Measurements from ENCODE around the gene POLR2E.

POLR2E gene

GRCh38 chr19:1082165-1082927, 12.8 kb downstream of the POLR2E start:
- H3K27ac Mint-ChIP-seq: peak overlapping the region; percentile 83 to 97
- ATAC-seq (replicated peaks) (peak; percentile 78), DNase-seq (peak; percentile 71 to 79 (median 73))
- no peaks in the 10 kb centered on the region for H3K27me3 Mint-ChIP-seq
- peak overlapping the region; percentile 51 to 78 for H3K4me3 Mint-ChIP-seq
- H3K4me1 Mint-ChIP-seq (ENCODE audit: low read depth in 2 of 2): peaks cover 15 to 32% of the 10 kb centered on the region in 2 donors
- peaks cover 98% of the 10 kb centered on the region for H3K36me3 Mint-ChIP-seq (ENCODE audit: insufficient read depth)
- H3K9me3 Mint-ChIP-seq: no peaks in the 10 kb centered on the region

GRCh38 chr19:1081301-1082164, 13.6 kb downstream of the POLR2E start:
- Mint-ChIP-seq H3K9me3 (no peaks in the 10 kb centered on the region), H3K27me3 (no peaks in the 10 kb centered on the region), H3K4me1 (ENCODE audit: low read depth in 2 of 2) (peaks cover 20 to 33% of the 10 kb centered on the region in 2 donors), H3K4me3 (peak overlapping the region; percentile 78 to 84), H3K36me3 (ENCODE audit: insufficient read depth) (peaks cover 98% of the 10 kb centered on the region), H3K27ac (peak overlapping the region; percentile 83 to 97)
- ATAC-seq (replicated peaks) (no peak), DNase-seq (no peak)

- ATAC-seq (replicated peaks): no peak
- DNase-seq: no peak
- no peaks in the 10 kb centered on the region for H3K9me3 Mint-ChIP-seq
- H3K4me3 Mint-ChIP-seq: peak overlapping the region; percentile 78 to 84
- peaks cover 98% of the 10 kb centered on the region for H3K36me3 Mint-ChIP-seq (ENCODE audit: insufficient read depth)
- H3K27me3 Mint-ChIP-seq: no peaks in the 10 kb centered on the region
- H3K27ac Mint-ChIP-seq: peak overlapping the region in 1 of 2 donors; percentile 97
- H3K4me1 Mint-ChIP-seq (ENCODE audit: low read depth in 2 of 2): peaks cover 26 to 36% of the 10 kb centered on the region in 2 donors
Measured at GRCh38 chr19:1080360-1081161, 14.6 kb downstream of the POLR2E start.

- H3K27me3 Mint-ChIP-seq: no peaks in the 10 kb centered on the region
- peak overlapping the region; percentile 97 for H3K27ac Mint-ChIP-seq
- H3K4me1 Mint-ChIP-seq (ENCODE audit: low read depth in 2 of 2): peaks cover 20 to 29% of the 10 kb centered on the region in 2 donors
- peak in 1 of 3 experiments; percentile 37 for DNase-seq
- H3K9me3 Mint-ChIP-seq: no peaks in the 10 kb centered on the region
- H3K4me3 Mint-ChIP-seq: peak overlapping the region; percentile 78 to 84
- no peak for ATAC-seq (replicated peaks)
- H3K36me3 Mint-ChIP-seq (ENCODE audit: insufficient read depth): peaks cover 98% of the 10 kb centered on the region
Measured at GRCh38 chr19:1079566-1080111, 15.5 kb downstream of the POLR2E start.

GRCh38 chr19:1076951-1077350, 18.2 kb downstream of the POLR2E start:
- Mint-ChIP-seq H3K9me3 (no peaks in the 10 kb centered on the region), H3K4me3 (peak overlapping the region; percentile 78 to 84), H3K27ac (peak overlapping the region; percentile 97), H3K27me3 (no peaks in the 10 kb centered on the region), H3K4me1 (ENCODE audit: low read depth in 2 of 2) (peaks cover 32 to 42% of the 10 kb centered on the region in 2 donors), H3K36me3 (ENCODE audit: insufficient read depth) (peaks cover 100% of the 10 kb centered on the region)
- peak; percentile 81 for ATAC-seq (replicated peaks)
- DNase-seq: peak; percentile 87

- no peaks in the 10 kb centered on the region for H3K27me3 Mint-ChIP-seq
- peaks cover 95% of the 10 kb centered on the region for H3K36me3 Mint-ChIP-seq (ENCODE audit: insufficient read depth)
- peak overlapping the region; percentile 97 for H3K27ac Mint-ChIP-seq
- ATAC-seq (replicated peaks) (no peak), DNase-seq (no peak)
- H3K4me1 Mint-ChIP-seq (ENCODE audit: low read depth in 2 of 2): peaks cover 36 to 43% of the 10 kb centered on the region in 2 donors
- H3K9me3 Mint-ChIP-seq: no peaks in the 10 kb centered on the region
- H3K4me3 Mint-ChIP-seq: peak overlapping the region; percentile 78 to 84
Measured at GRCh38 chr19:1076046-1076386, 19.2 kb downstream of the POLR2E start.

- H3K27me3 Mint-ChIP-seq: no peaks in the 10 kb centered on the region
- H3K4me3 Mint-ChIP-seq: peak overlapping the region; percentile 78 to 84
- DNase-seq (peak; percentile 89 to 97 (median 91)), ATAC-seq (replicated peaks) (peak; percentile 57)
- peaks cover 36 to 40% of the 10 kb centered on the region in 2 donors for H3K4me1 Mint-ChIP-seq (ENCODE audit: low read depth in 2 of 2)
- H3K9me3 Mint-ChIP-seq: no peaks in the 10 kb centered on the region
- H3K36me3 Mint-ChIP-seq (ENCODE audit: insufficient read depth): peaks cover 95% of the 10 kb centered on the region
- H3K27ac Mint-ChIP-seq: peak overlapping the region in 1 of 2 donors; percentile 97
Measured at GRCh38 chr19:1074544-1075283, 20.5 kb downstream of the POLR2E start.

- Mint-ChIP-seq H3K4me1 (ENCODE audit: low read depth in 2 of 2) (peaks cover 43 to 44% of the 10 kb centered on the region in 2 donors), H3K27ac (peak overlapping the region; percentile 52 to 96)
- DNase-seq: no peak
Measured at GRCh38 chr19:1073956-1074517, 21.1 kb downstream of the POLR2E start.

GRCh38 chr19:1073063-1073955, 21.9 kb downstream of the POLR2E start:
- peaks cover 49 to 50% of the 10 kb centered on the region in 2 donors for H3K4me1 Mint-ChIP-seq (ENCODE audit: low read depth in 2 of 2)
- H3K4me3 Mint-ChIP-seq: peak overlapping the region; percentile 43 to 70
- H3K27me3 Mint-ChIP-seq: no peaks in the 10 kb centered on the region
- no peaks in the 10 kb centered on the region for H3K9me3 Mint-ChIP-seq
- H3K27ac Mint-ChIP-seq: peak overlapping the region; percentile 52 to 96
- peaks cover 95% of the 10 kb centered on the region for H3K36me3 Mint-ChIP-seq (ENCODE audit: insufficient read depth)
- DNase-seq: no peak
- no peak for ATAC-seq (replicated peaks)

More at GRCh38 chr19:1073956-1074517, 21.1 kb downstream of the POLR2E start:
- no peaks in the 10 kb centered on the region for H3K9me3 Mint-ChIP-seq
- peaks cover 95% of the 10 kb centered on the region for H3K36me3 Mint-ChIP-seq (ENCODE audit: insufficient read depth)
- peak overlapping the region; percentile 38 to 70 for H3K4me3 Mint-ChIP-seq
- ATAC-seq (replicated peaks): no peak
- H3K27me3 Mint-ChIP-seq: no peaks in the 10 kb centered on the region

GRCh38 chr19:1072371-1073015, 22.7 kb downstream of the POLR2E start:
- peak overlapping the region; percentile 76 to 96 for H3K27ac Mint-ChIP-seq
- H3K27me3 Mint-ChIP-seq: no peaks in the 10 kb centered on the region
- DNase-seq (no peak), ATAC-seq (replicated peaks) (no peak)
- H3K4me3 Mint-ChIP-seq: peak overlapping the region; percentile 74 to 75
- peaks cover 95% of the 10 kb centered on the region for H3K36me3 Mint-ChIP-seq (ENCODE audit: insufficient read depth)
- peaks cover 47 to 49% of the 10 kb centered on the region in 2 donors for H3K4me1 Mint-ChIP-seq (ENCODE audit: low read depth in 2 of 2)
- H3K9me3 Mint-ChIP-seq: no peaks in the 10 kb centered on the region
